ENCODE results near the gene SLC39A10. TPM values are rescaled to one million over a fixed set of nuclear protein-coding genes. Genes with fewer than 3 reads are reported as not detected.

The SLC39A10 gene
- total RNA-seq, 1 donor from 2014 or later: 29.4 TPM

- no peaks in the 10 kb centered on the region for H3K4me1 ChIP-seq
- H3K27me3 ChIP-seq: no peaks in the 10 kb centered on the region
- DNase-seq (no peak), ATAC-seq (no peak)
- TF ChIP-seq, protein P1, sequence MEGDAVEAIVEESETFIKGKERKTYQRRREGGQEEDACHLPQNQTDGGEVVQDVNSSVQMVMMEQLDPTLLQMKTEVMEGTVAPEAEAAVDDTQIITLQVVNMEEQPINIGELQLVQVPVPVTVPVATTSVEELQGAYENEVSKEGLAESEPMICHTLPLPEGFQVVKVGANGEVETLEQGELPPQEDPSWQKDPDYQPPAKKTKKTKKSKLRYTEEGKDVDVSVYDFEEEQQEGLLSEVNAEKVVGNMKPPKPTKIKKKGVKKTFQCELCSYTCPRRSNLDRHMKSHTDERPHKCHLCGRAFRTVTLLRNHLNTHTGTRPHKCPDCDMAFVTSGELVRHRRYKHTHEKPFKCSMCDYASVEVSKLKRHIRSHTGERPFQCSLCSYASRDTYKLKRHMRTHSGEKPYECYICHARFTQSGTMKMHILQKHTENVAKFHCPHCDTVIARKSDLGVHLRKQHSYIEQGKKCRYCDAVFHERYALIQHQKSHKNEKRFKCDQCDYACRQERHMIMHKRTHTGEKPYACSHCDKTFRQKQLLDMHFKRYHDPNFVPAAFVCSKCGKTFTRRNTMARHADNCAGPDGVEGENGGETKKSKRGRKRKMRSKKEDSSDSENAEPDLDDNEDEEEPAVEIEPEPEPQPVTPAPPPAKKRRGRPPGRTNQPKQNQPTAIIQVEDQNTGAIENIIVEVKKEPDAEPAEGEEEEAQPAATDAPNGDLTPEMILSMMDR (IDR thresholded peaks at IDR 0.05): no peak
- intact Hi-C loops (cut with DNase I): no loop called here
- no peaks in the 10 kb centered on the region for H3K9me3 ChIP-seq
- no peak overlapping the region for H3K27ac ChIP-seq
- H3K36me3 ChIP-seq: no peaks in the 10 kb centered on the region
- H3K4me3 ChIP-seq: no peak overlapping the region
Measured at GRCh38 chr2:195766691-195767090, 109.7 kb downstream of the SLC39A10 start.

DNA sequence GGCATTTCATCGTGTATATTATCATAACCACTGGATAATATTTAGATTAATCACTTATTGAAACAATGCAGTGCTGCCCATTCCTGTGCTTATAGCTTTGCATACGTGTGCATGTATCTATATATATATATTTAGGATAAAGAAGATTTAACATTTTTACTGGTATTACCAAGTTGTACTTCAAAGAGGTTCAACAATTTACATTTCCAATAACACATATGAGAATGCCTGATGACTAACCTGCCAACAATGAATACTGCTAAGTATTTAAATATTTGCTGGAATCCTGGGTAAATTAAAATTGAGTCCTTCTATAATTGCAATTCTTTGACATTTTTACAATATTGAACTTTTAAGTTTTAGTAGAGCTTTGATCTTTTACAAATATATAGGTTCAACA lies 111.4 kb downstream of the SLC39A10 start:
- intact Hi-C loops (cut with DNase I): no loop called here
- no peak for DNase-seq
- Histone ChIP-seq H3K36me3 (no peaks in the 10 kb centered on the region), H3K9me3 (no peaks in the 10 kb centered on the region), H3K27me3 (no peaks in the 10 kb centered on the region), H3K4me3 (no peak overlapping the region), H3K27ac (no peak overlapping the region), H3K4me1 (no peaks in the 10 kb centered on the region)
- TF ChIP-seq, protein P1 (IDR thresholded peaks at IDR 0.05): no peak
- ATAC-seq: no peak

DNA sequence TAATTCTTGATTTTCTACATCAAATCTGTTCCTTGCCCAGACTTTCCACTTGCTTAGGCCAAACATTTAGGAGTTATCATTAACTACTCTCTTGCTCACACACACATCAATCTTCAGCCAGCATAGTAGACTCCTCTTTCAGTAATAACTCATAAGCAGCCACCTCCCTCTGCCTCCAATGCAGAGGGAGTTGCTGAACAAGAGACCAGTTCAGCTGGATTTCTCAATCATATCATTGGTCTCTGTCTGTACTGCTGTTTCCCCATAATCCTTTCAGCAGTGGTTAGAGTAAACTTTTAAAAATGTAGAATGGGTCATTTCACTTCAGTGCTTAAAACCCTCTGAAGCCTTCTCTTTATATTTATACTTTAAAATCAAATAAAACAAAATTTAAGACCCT lies 112.9 kb downstream of the SLC39A10 start:
- H3K27ac ChIP-seq: no peak overlapping the region
- TF ChIP-seq, protein P1 (IDR thresholded peaks at IDR 0.05): no peak
- H3K27me3 ChIP-seq: no peaks in the 10 kb centered on the region
- intact Hi-C loops (cut with DNase I): no loop called here
- ATAC-seq (no peak), DNase-seq (no peak)
- H3K4me1 ChIP-seq: no peaks in the 10 kb centered on the region
- H3K36me3 ChIP-seq: no peaks in the 10 kb centered on the region
- H3K4me3 ChIP-seq: no peak overlapping the region
- H3K9me3 ChIP-seq: no peaks in the 10 kb centered on the region

GRCh38 chr2:195779491-195779890 lies 122.5 kb downstream of the SLC39A10 start:
- no peak for ATAC-seq
- Histone ChIP-seq H3K9me3 (no peaks in the 10 kb centered on the region), H3K27me3 (no peaks in the 10 kb centered on the region), H3K4me3 (no peak overlapping the region), H3K4me1 (no peaks in the 10 kb centered on the region), H3K36me3 (no peaks in the 10 kb centered on the region), H3K27ac (no peak overlapping the region)
- intact Hi-C loops (cut with DNase I): no loop called here
- DNase-seq: no peak
- TF ChIP-seq, protein P1 (IDR thresholded peaks at IDR 0.05): no peak

DNA sequence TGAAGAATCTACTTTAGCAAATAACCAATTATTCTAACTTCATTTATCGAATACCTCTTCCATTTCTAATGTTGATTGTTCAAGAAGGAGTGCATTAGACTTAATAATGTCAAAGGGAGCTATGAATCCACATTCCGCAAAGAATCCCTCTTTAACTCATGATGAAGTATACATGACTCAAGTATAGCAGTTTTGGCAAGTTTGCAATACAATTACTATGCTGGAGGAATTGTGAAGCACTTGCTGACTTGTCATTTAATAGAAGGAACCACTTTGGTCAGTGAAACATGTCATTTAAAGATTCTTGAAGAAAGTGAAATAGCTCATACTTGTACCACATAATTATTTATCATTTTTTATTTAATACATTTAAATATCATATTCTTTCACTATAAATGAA lies 125.1 kb downstream of the SLC39A10 start:
- H3K9me3 ChIP-seq: no peaks in the 10 kb centered on the region
- DNase-seq (no peak), ATAC-seq (no peak)
- intact Hi-C loops (cut with DNase I): no loop called here
- H3K36me3 ChIP-seq: no peaks in the 10 kb centered on the region
- H3K27ac ChIP-seq: no peak overlapping the region
- no peaks in the 10 kb centered on the region for H3K4me1 ChIP-seq
- no peaks in the 10 kb centered on the region for H3K27me3 ChIP-seq
- no peak overlapping the region for H3K4me3 ChIP-seq
- TF ChIP-seq, protein P1 (IDR thresholded peaks at IDR 0.05): no peak
